Astrocyte (in vitro differentiated cells and primary cell): ENCODE results near the gene FUT6. TPM values are rescaled to one million over a fixed set of nuclear protein-coding genes. Genes with fewer than 3 reads are reported as not detected.
A peak's percentile ranks its signal among the peaks of the same experiment; 100 is the strongest.

Source experiments
- DNase-seq: peaks from one replicate; pipeline ENCODE4 v3.0.0-alpha.2; 2010; ENCODE audit warnings: low read depth
- FAIRE-seq: peaks from 2 replicates; lab custom pipeline; 2011; peaks lifted over from hg19 to GRCh38; lab: Jason Lieb, UNC
- H2AFZ ChIP-seq: 2 replicates; pipeline ENCODE4 v1.6.0; 2012; ENCODE audit warnings: low read depth, low read length, inconsistent platforms
- H3K27ac ChIP-seq: 2 replicates; pipeline ENCODE4 v1.5.1; 2011; ENCODE audit warnings: low read depth, low read length, inconsistent platforms
- H3K27me3 ChIP-seq: 2 replicates; pipeline ENCODE4 v1.6.0; 2011; ENCODE audit warnings: low read length, inconsistent platforms; ENCODE audit not compliant: insufficient read depth
- H3K36me3 ChIP-seq: 2 replicates; pipeline ENCODE4 v1.5.1; 2011; ENCODE audit warnings: low read length, inconsistent platforms; ENCODE audit not compliant: insufficient read depth
- H3K4me1 ChIP-seq: 2 replicates; pipeline ENCODE4 v1.5.1; 2011; ENCODE audit warnings: low read length, inconsistent platforms; ENCODE audit not compliant: insufficient read depth
- H3K4me2 ChIP-seq: 2 replicates; pipeline ENCODE4 v1.6.0; 2012; ENCODE audit warnings: low read length, inconsistent platforms
- H3K4me3 ChIP-seq: 2 replicates; pipeline ENCODE4 v1.5.1; 2011; ENCODE audit warnings: low read depth, mild to moderate bottlenecking, low read length, inconsistent platforms; ENCODE audit not compliant: insufficient read depth
- H3K79me2 ChIP-seq: 2 replicates; pipeline ENCODE4 v1.6.0; 2012; ENCODE audit warnings: mild to moderate bottlenecking, low read length, inconsistent platforms; ENCODE audit not compliant: insufficient read depth
- H3K9ac ChIP-seq: 2 replicates; pipeline ENCODE4 v1.6.0; 2012; ENCODE audit warnings: mild to moderate bottlenecking, low read length, inconsistent platforms
- H3K9me3 ChIP-seq: 2 replicates; pipeline ENCODE4 v1.5.1; 2012; ENCODE audit warnings: low read depth, mild to moderate bottlenecking, low read length, inconsistent platforms; ENCODE audit not compliant: insufficient read depth
- H4K20me1 ChIP-seq: 2 replicates; pipeline ENCODE4 v1.6.0; 2012; ENCODE audit warnings: low read length, inconsistent platforms; ENCODE audit not compliant: insufficient read depth
- H3K27ac Mint-ChIP-seq: one replicate; pipeline ENCODE4 v1.8.0; 2021; ENCODE audit warnings: mild to moderate bottlenecking, mixed read lengths; ENCODE audit not compliant: unreplicated experiment
- H3K27me3 Mint-ChIP-seq: one replicate; pipeline ENCODE4 v1.8.0; 2021; ENCODE audit warnings: low read depth, mixed read lengths; ENCODE audit not compliant: unreplicated experiment
- H3K36me3 Mint-ChIP-seq: one replicate; pipeline ENCODE4 v1.8.0; 2021; ENCODE audit warnings: low read depth, mixed read lengths; ENCODE audit not compliant: unreplicated experiment
- H3K4me1 Mint-ChIP-seq: one replicate; pipeline ENCODE4 v1.8.0; 2021; ENCODE audit warnings: low read depth, mixed read lengths; ENCODE audit not compliant: unreplicated experiment
- H3K4me3 Mint-ChIP-seq: one replicate; pipeline ENCODE4 v1.8.0; 2021; ENCODE audit warnings: mild to moderate bottlenecking, moderate library complexity, mixed read lengths; ENCODE audit not compliant: unreplicated experiment
- H3K9me3 Mint-ChIP-seq: one replicate; pipeline ENCODE4 v1.8.0; 2021; ENCODE audit warnings: mild to moderate bottlenecking, mixed read lengths; ENCODE audit not compliant: unreplicated experiment
- EZH2 ChIP-seq: IDR thresholded peaks from 2 replicates; pipeline ENCODE4 v1.6.1; 2012; ENCODE audit warnings: mild to moderate bottlenecking, low read length, inconsistent platforms; ENCODE audit not compliant: insufficient read depth
- total RNA-seq: library from RNA; stranded (reverse); gene quantifications from 2 replicates; pipeline ENCODE4 v1.2.1, GENCODE V29; 2021
- TF ChIP-seq, protein P1 (sequence below): IDR thresholded peaks from 2 replicates; pipeline ENCODE4 v1.5.1; 2011; ENCODE audit warnings: low read depth, mild to moderate bottlenecking, inconsistent platforms, low read length, moderate library complexity; ENCODE audit not compliant: insufficient read depth

Gene FUT6
- total RNA-seq, 1 donor from 2014 or later, result 0.09 TPM

DNA sequence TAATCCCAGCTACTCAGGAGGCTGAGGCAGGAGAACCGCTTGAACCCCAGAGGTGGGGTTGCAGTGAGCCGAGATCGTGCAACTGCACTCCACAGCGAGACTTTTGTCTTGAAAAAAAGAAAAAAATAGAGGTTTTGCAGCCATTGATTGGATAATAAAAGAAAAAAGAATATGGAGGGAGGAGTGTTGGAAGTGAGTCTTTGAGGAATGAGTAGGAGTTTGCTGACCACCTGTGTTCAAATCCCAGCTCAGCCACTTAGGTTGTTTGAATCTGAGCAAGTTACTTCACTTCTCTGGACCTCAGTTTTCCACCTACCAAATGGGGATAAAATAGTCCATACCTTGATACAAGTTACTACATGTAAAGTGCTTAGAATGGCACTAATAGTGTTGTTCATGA lies 28.4 kb downstream of the FUT6 start:
- Mint-ChIP-seq H3K27ac (no peak overlapping the region), H3K9me3 (no peaks in the 10 kb centered on the region), H3K4me3 (no peak overlapping the region), H3K36me3 (no peaks in the 10 kb centered on the region), H3K27me3 (peaks cover 19% of the 10 kb centered on the region), H3K4me1 (no peaks in the 10 kb centered on the region)
- Histone ChIP-seq H3K4me2 (no peak overlapping the region), H3K9me3 (no peaks in the 10 kb centered on the region), H3K79me2 (no peaks in the 10 kb centered on the region), H3K36me3 (no peaks in the 10 kb centered on the region), H2AFZ (no peak overlapping the region), H3K27me3 (peaks cover 10% of the 10 kb centered on the region), H3K4me1 (no peaks in the 10 kb centered on the region), H3K9ac (no peak overlapping the region), H3K4me3 (no peak overlapping the region), H3K27ac (no peak overlapping the region), H4K20me1 (no peaks in the 10 kb centered on the region)
- TF ChIP-seq, protein P1, sequence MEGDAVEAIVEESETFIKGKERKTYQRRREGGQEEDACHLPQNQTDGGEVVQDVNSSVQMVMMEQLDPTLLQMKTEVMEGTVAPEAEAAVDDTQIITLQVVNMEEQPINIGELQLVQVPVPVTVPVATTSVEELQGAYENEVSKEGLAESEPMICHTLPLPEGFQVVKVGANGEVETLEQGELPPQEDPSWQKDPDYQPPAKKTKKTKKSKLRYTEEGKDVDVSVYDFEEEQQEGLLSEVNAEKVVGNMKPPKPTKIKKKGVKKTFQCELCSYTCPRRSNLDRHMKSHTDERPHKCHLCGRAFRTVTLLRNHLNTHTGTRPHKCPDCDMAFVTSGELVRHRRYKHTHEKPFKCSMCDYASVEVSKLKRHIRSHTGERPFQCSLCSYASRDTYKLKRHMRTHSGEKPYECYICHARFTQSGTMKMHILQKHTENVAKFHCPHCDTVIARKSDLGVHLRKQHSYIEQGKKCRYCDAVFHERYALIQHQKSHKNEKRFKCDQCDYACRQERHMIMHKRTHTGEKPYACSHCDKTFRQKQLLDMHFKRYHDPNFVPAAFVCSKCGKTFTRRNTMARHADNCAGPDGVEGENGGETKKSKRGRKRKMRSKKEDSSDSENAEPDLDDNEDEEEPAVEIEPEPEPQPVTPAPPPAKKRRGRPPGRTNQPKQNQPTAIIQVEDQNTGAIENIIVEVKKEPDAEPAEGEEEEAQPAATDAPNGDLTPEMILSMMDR, result no peak
- no peak for TF ChIP-seq EZH2
- FAIRE-seq, result no peak
- no peak for DNase-seq

DNA sequence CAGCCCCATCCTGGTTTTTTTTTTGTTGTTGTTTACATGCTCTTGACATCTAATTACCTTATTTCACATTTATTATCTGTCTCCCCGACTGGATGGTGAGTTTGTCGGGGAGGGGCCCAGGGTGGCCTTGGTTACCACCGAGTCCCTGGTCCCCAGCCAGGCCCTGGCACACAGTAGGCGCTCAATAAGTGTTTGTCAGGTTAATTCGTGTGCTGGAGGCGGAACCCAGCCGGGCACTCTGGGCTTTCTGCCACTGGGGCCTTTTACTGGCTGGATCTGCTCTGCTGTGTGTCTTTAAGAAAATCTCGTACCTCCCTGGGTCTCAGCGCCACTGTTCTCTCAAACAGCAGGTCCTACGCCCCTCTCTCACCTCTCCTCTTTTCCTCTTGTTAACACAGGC lies 30.0 kb downstream of the FUT6 start:
- Histone ChIP-seq H3K4me3 (no peak overlapping the region), H2AFZ (no peak overlapping the region), H3K9me3 (no peaks in the 10 kb centered on the region), H3K36me3 (no peaks in the 10 kb centered on the region), H3K27me3 (peaks cover 13% of the 10 kb centered on the region), H3K79me2 (no peaks in the 10 kb centered on the region), H4K20me1 (no peaks in the 10 kb centered on the region), H3K4me2 (no peak overlapping the region), H3K4me1 (no peaks in the 10 kb centered on the region), H3K27ac (no peak overlapping the region), H3K9ac (no peak overlapping the region)
- Mint-ChIP-seq H3K9me3 (no peaks in the 10 kb centered on the region), H3K27me3 (peaks cover 23% of the 10 kb centered on the region), H3K4me3 (peak overlapping the region; percentile 50), H3K36me3 (no peaks in the 10 kb centered on the region), H3K27ac (no peak overlapping the region), H3K4me1 (no peaks in the 10 kb centered on the region)
- TF ChIP-seq, protein P1, result no peak
- no peak for TF ChIP-seq EZH2
- DNase-seq (no peak), FAIRE-seq (no peak)

DNA sequence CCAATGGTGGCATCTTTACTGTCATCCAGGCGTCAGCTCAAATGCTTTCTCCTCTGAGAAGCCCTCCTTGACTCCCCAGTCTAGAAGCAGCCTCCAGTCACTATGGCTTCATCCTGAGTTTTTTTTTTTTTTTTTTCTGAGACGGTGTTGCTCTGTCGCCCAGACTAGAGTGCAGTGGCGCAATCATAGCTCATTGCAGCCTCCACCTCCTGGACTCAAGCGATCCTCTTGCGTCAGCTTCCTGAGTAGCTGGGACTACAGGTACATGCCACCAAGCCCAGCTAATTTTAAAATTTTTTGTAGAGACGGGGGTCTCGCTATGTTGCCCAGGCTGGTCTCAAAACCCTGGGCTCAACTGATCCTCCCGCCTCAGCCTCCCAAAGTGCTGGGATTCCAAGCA lies 30.4 kb downstream of the FUT6 start:
- Mint-ChIP-seq H3K9me3 (no peaks in the 10 kb centered on the region), H3K4me3 (no peak overlapping the region), H3K36me3 (no peaks in the 10 kb centered on the region), H3K27ac (no peak overlapping the region), H3K27me3 (peaks cover 27% of the 10 kb centered on the region), H3K4me1 (no peaks in the 10 kb centered on the region)
- Histone ChIP-seq H3K9ac (no peak overlapping the region), H3K4me2 (no peak overlapping the region), H3K27ac (no peak overlapping the region), H4K20me1 (no peaks in the 10 kb centered on the region), H3K79me2 (no peaks in the 10 kb centered on the region), H2AFZ (no peak overlapping the region), H3K27me3 (peaks cover 16% of the 10 kb centered on the region), H3K36me3 (no peaks in the 10 kb centered on the region), H3K4me1 (no peaks in the 10 kb centered on the region), H3K4me3 (no peak overlapping the region), H3K9me3 (no peaks in the 10 kb centered on the region)
- no peak for TF ChIP-seq EZH2
- TF ChIP-seq, protein P1, result no peak
- DNase-seq, result no peak
- no peak for FAIRE-seq
